Activated CD4-positive, alpha-beta memory T cell treated with anti-CD3 and anti-CD28 coated beads, Interleukin-2, amount 10 ng/mL, durations not matched to agents 7 days and 5 days (primary cell): ENCODE data around the gene HIPK1. TPM values are rescaled to one million over a fixed set of nuclear protein-coding genes. Genes with fewer than 3 reads are reported as not detected.

Source experiments
- CTCF ChIA-PET: fragments of 350-600 bp; sonication (Branson Sonifier 250); formaldehyde crosslinking; loops from one replicate; lab custom pipeline; 2021; ENCODE audit warnings: antibody characterized with exemption, inconsistent platforms; lab: Charles Lee
- POLR2A ChIA-PET: fragments of 350-600 bp; sonication (Branson Sonifier 250); formaldehyde crosslinking; loops from one replicate; lab custom pipeline; 2021; ENCODE audit warnings: antibody characterized with exemption; lab: Charles Lee
- DNase-seq: peaks from one replicate; pipeline ENCODE4 v3.0.0-alpha.2; 2020
- H3K27ac Mint-ChIP-seq: one replicate; pipeline ENCODE4 v1.8.0; 2021; ENCODE audit warnings: mild to moderate bottlenecking, mixed read lengths
- H3K27me3 Mint-ChIP-seq: one replicate; pipeline ENCODE4 v1.8.0; 2021; ENCODE audit warnings: mixed read lengths
- H3K36me3 Mint-ChIP-seq: one replicate; pipeline ENCODE4 v1.8.0; 2021; ENCODE audit warnings: low read depth, mixed read lengths
- H3K4me1 Mint-ChIP-seq: one replicate; pipeline ENCODE4 v1.8.0; 2021; ENCODE audit warnings: mixed read lengths
- H3K4me3 Mint-ChIP-seq: one replicate; pipeline ENCODE4 v1.8.0; 2021; ENCODE audit warnings: mild to moderate bottlenecking, mixed read lengths
- H3K9me3 Mint-ChIP-seq: one replicate; pipeline ENCODE4 v1.8.0; 2021; ENCODE audit warnings: mixed read lengths
- total RNA-seq, 2 experiments: library from RNA; stranded (reverse); gene quantifications; one replicate each; pipeline ENCODE4 v1.2.3, GENCODE V29; 2021

The HIPK1 gene
- total RNA-seq, 2 experiments from 2014 or later = 89.5 to 92.5 TPM

GRCh38 chr1:113898241-113898814, 30.8 kb upstream of the HIPK1 start:
- no peaks in the 10 kb centered on the region for H3K27me3 Mint-ChIP-seq
- H3K4me1 Mint-ChIP-seq = peaks cover 56% of the 10 kb centered on the region
- no peaks in the 10 kb centered on the region for H3K9me3 Mint-ChIP-seq
- ChIA-PET POLR2A (no interaction called here), CTCF (interaction anchor here (1.0 kb wide), 1 partner anchor 22 kb away, joined by 3 read pairs; no protein-coding TSS in a partner anchor)
- peak overlapping the region; percentile 31 for H3K27ac Mint-ChIP-seq
- peaks cover 91% of the 10 kb centered on the region for H3K36me3 Mint-ChIP-seq
- H3K4me3 Mint-ChIP-seq = no peak overlapping the region
- no peak for DNase-seq

- no peak overlapping the region for H3K4me3 Mint-ChIP-seq
- H3K36me3 Mint-ChIP-seq = peaks cover 88% of the 10 kb centered on the region
- ChIA-PET CTCF (interaction anchor here (1.0 to 1.3 kb wide), 2 partner anchors 10 to 23 kb away, joined by 3 to 4 read pairs; no protein-coding TSS in a partner anchor), POLR2A (interaction anchor here (1.9 kb wide), 1 partner anchor 19 kb away, joined by 3 read pairs; no protein-coding TSS in a partner anchor)
- H3K27me3 Mint-ChIP-seq = no peaks in the 10 kb centered on the region
- H3K4me1 Mint-ChIP-seq = peaks cover 60% of the 10 kb centered on the region
- no peak for DNase-seq
- no peaks in the 10 kb centered on the region for H3K9me3 Mint-ChIP-seq
- H3K27ac Mint-ChIP-seq = no peak overlapping the region
These were observed 30.0 kb upstream of the HIPK1 start for GRCh38 chr1:113899111-113899510.

DNA sequence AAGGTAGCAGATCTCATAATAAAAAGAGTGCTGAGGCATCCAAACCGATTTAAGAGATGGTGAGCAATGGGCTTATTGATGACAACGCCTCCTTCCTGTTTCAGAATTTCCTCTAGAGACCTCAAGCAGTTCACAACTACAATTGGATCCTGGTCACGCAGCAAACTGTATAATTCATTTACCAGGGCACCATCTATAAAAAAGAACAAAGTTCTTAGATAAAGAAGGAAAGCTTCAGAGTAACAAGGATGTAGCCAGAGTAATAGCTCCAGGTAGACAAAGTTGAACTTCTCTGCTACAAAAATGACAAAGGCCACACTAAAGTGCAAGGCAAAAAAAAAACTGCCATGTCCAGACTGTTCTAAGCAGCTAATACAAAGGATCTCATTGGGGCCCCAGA, 27.9 kb upstream of the HIPK1 start:
- peaks cover 61% of the 10 kb centered on the region for H3K4me1 Mint-ChIP-seq

GRCh38 chr1:113903501-113904292, 25.4 kb upstream of the HIPK1 start:
- ChIA-PET CTCF (interaction anchor here (0.7 to 6.0 kb wide), 20 partner anchors 10 to 379 kb away, joined by 3 to 90 read pairs (median 4); partner anchors contain the start of gene HIPK1), POLR2A (interaction anchor here (0.7 to 9.3 kb wide), 24 partner anchors 9 to 144 kb away, joined by 3 to 268 read pairs (median 7); partner anchors contain the start of genes BCL2L15, HIPK1, PHTF1 and RSBN1)
- no peak for DNase-seq
- no peaks in the 10 kb centered on the region for H3K27me3 Mint-ChIP-seq
- H3K4me3 Mint-ChIP-seq = peak overlapping the region; percentile 93
- peak overlapping the region; percentile 89 for H3K27ac Mint-ChIP-seq
- peaks cover 69% of the 10 kb centered on the region for H3K4me1 Mint-ChIP-seq
- peaks cover 63% of the 10 kb centered on the region for H3K36me3 Mint-ChIP-seq
- no peaks in the 10 kb centered on the region for H3K9me3 Mint-ChIP-seq

More for the DNA sequence above, 27.9 kb upstream of the HIPK1 start:
- no peaks in the 10 kb centered on the region for H3K9me3 Mint-ChIP-seq
- no peaks in the 10 kb centered on the region for H3K27me3 Mint-ChIP-seq
- H3K27ac Mint-ChIP-seq = peak overlapping the region; percentile 70
- POLR2A ChIA-PET = interaction anchor here (0.9 to 6.2 kb wide), 6 partner anchors 27 to 89 kb away, joined by 3 to 87 read pairs (median 3); partner anchors contain the start of gene RSBN1
- H3K36me3 Mint-ChIP-seq = peaks cover 68% of the 10 kb centered on the region
- no peak overlapping the region for H3K4me3 Mint-ChIP-seq
- CTCF ChIA-PET = interaction anchor here (2.1 to 2.2 kb wide), 2 partner anchors 30 to 65 kb away, joined by 6 to 7 read pairs; no protein-coding TSS in a partner anchor
- DNase-seq = no peak

DNA sequence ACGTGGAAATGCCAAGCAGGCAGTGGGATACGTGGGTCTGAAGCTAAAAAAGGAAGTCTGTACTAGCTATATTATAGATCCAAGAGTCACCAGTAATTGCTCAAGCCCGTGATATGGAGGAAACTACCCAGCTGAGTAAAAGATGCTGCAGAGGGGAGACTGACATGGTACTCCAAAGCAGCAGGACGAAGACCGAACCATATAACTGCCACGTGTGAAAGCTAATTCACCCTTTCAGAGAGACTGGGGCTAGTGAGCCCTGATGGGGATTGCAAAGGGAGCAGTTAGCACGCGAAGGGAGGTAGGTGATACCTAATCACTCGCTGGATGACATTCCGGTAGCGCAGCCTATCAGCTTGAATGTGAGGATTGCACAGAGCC, 24.8 kb upstream of the HIPK1 start:
- POLR2A ChIA-PET = interaction anchor here (0.7 to 9.3 kb wide), 24 partner anchors 9 to 145 kb away, joined by 3 to 268 read pairs (median 7); partner anchors contain the start of genes BCL2L15, HIPK1, PHTF1 and RSBN1
- H3K4me1 Mint-ChIP-seq = peaks cover 67% of the 10 kb centered on the region

DNA sequence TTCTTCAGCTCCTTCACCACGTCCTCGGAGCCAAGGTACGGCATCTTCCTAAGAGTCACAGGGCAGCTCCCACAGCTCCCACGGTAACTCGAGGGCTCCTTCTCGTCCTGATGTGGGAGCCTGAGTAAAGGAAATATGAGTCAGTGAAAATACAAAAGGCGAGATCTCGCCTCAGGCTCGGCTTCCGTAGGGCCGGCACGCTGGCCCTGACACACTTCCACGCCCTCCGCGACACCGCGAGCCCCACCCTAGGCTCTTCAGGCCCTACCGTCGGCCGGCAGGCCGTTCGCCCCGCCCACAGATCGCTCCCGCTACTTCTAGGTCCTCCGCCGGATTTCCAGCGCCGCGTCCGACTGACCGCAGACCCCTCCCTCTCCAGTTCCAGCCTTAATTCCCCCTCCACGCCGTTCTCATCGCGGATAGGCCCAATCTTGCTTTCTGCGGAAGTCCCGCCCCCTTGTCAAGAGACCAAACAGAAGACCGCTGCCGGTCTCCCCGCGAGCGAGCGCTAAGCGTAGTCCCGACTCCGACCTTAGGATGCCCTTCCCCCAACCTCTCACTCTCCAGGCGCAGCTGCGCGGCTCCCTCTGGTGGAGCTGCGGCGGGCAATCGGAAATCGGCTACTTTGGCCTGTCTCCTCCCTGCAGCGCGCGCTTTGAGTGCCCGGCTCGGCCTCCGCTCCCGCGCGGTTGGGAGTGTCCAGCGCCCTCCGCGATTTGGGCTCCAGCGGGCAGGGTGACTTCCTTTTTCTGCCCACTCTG, 24.3 kb upstream of the HIPK1 start, which contains the start of the genes AP4B1 and DCLRE1B:
TSS of gene AP4B1 (minus strand) at position 126 of the 761 bp plus-strand sequence. CDS start at position 44, 82 bp downstream.
TSS of gene DCLRE1B (plus strand) at position 653 of the 761 bp plus-strand sequence. CDS start 261 bp downstream, outside the sequence.
- Mint-ChIP-seq H3K9me3 (no peaks in the 10 kb centered on the region), H3K4me1 (peaks cover 62% of the 10 kb centered on the region)
- peak; percentile 99 for DNase-seq

More for the DNA sequence above, 24.8 kb upstream of the HIPK1 start:
- peaks cover 61% of the 10 kb centered on the region for H3K36me3 Mint-ChIP-seq
- H3K27me3 Mint-ChIP-seq = no peaks in the 10 kb centered on the region
- DNase-seq = no peak
- H3K9me3 Mint-ChIP-seq = no peaks in the 10 kb centered on the region
- H3K4me3 Mint-ChIP-seq = peak overlapping the region; percentile 93
- CTCF ChIA-PET = interaction anchor here (0.7 to 6.0 kb wide), 19 partner anchors 11 to 379 kb away, joined by 3 to 90 read pairs (median 4); partner anchors contain the start of gene HIPK1
- peak overlapping the region; percentile 89 for H3K27ac Mint-ChIP-seq

GRCh38 chr1:113905435-113905861, 23.7 kb upstream of the HIPK1 start:
- DNase-seq = no peak
- peaks cover 61% of the 10 kb centered on the region for H3K4me1 Mint-ChIP-seq
- no peaks in the 10 kb centered on the region for H3K9me3 Mint-ChIP-seq
- POLR2A ChIA-PET = interaction anchor here (1.0 to 9.3 kb wide), 9 partner anchors 25 to 94 kb away, joined by 3 to 268 read pairs (median 30); partner anchors contain the start of genes HIPK1 and RSBN1
- H3K36me3 Mint-ChIP-seq = peaks cover 61% of the 10 kb centered on the region
- H3K27ac Mint-ChIP-seq = peak overlapping the region; percentile 89
- H3K4me3 Mint-ChIP-seq = peak overlapping the region; percentile 93
- CTCF ChIA-PET = interaction anchor here (0.7 to 6.0 kb wide), 9 partner anchors 16 to 158 kb away, joined by 3 to 90 read pairs (median 3); partner anchors contain the start of genes HIPK1 and PHTF1
- H3K27me3 Mint-ChIP-seq = no peaks in the 10 kb centered on the region

More for the DNA sequence above, 24.3 kb upstream of the HIPK1 start, which contains the start of the genes AP4B1 and DCLRE1B:
- peak within 1 kb of the TSS; percentile 89 for H3K27ac Mint-ChIP-seq
- CTCF ChIA-PET = interaction anchor here (0.7 to 6.0 kb wide), 21 partner anchors 11 to 378 kb away, joined by 3 to 90 read pairs (median 4); partner anchors contain the start of gene HIPK1
- no peaks in the 10 kb centered on the region for H3K27me3 Mint-ChIP-seq
- POLR2A ChIA-PET = interaction anchor here (0.7 to 9.3 kb wide), 24 partner anchors 9 to 145 kb away, joined by 3 to 268 read pairs (median 7); partner anchors contain the start of genes BCL2L15, HIPK1, PHTF1 and RSBN1
- peak within 1 kb of the TSS; percentile 93 for H3K4me3 Mint-ChIP-seq
- peaks cover 61% of the 10 kb centered on the region for H3K36me3 Mint-ChIP-seq

DNA sequence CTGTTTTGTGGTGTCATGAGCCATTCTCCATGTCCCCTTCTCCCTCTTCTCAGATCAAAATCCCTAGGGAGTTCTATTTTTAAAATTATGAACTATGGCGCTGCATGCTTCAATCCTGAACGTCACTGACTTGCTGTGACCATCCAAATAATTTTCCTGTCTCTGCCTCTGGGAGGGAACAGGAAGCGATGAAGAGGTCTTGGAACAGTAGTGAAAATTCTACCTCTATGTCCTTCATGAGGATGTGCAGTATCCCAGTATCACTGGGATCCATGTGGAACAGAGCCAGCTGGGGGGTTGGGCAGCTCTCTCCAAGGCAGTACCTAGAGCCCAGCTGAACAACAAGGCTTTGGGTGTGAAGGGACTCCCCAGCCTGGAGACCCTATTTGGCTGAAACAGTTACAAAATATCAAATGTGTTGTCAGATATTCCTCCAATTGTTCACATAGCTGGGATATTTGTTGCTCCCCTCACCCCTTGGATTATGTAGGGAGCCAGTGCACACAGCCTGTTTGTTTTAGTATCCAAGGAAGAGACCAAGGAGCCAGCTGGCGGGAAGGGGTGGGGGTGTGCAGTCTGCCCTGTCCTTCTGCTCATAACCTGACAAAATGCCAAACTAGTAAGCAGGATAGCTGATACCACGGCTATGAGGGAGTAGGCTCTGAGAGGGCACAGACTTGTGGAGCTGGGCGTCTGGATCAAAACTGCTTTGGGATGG, 16.4 kb upstream of the HIPK1 start:
- Mint-ChIP-seq H3K9me3 (no peaks in the 10 kb centered on the region), H3K27ac (no peak overlapping the region), H3K4me1 (peaks cover 28% of the 10 kb centered on the region), H3K4me3 (no peak overlapping the region), H3K27me3 (no peaks in the 10 kb centered on the region), H3K36me3 (peaks cover 60% of the 10 kb centered on the region)
- CTCF ChIA-PET = interaction anchor here (0.6 to 1.4 kb wide), 3 partner anchors 9 to 17 kb away, joined by 3 to 7 read pairs (median 3); partner anchors contain the start of gene HIPK1
- POLR2A ChIA-PET = interaction anchor here (0.8 to 3.1 kb wide), 3 partner anchors 9 to 18 kb away, joined by 3 to 8 read pairs (median 8); partner anchors contain the start of genes AP4B1, DCLRE1B and HIPK1
- DNase-seq = no peak

GRCh38 chr1:113913312-113913668, 15.8 kb upstream of the HIPK1 start:
- no peak for DNase-seq
- Mint-ChIP-seq H3K27me3 (no peaks in the 10 kb centered on the region), H3K4me1 (peaks cover 23% of the 10 kb centered on the region), H3K9me3 (no peaks in the 10 kb centered on the region), H3K27ac (no peak overlapping the region), H3K36me3 (peaks cover 55% of the 10 kb centered on the region), H3K4me3 (no peak overlapping the region)
- ChIA-PET POLR2A (interaction anchor here (0.8 to 3.1 kb wide), 3 partner anchors 9 to 17 kb away, joined by 3 to 8 read pairs (median 8); partner anchors contain the start of genes AP4B1, DCLRE1B and HIPK1), CTCF (interaction anchor here (0.6 to 1.4 kb wide), 3 partner anchors 8 to 16 kb away, joined by 3 to 7 read pairs (median 3); partner anchors contain the start of gene HIPK1)

GRCh38 chr1:113913887-113914664, 15.0 kb upstream of the HIPK1 start:
- Mint-ChIP-seq H3K36me3 (peaks cover 50% of the 10 kb centered on the region), H3K4me1 (peaks cover 17% of the 10 kb centered on the region), H3K27me3 (no peaks in the 10 kb centered on the region), H3K4me3 (no peak overlapping the region), H3K9me3 (no peaks in the 10 kb centered on the region), H3K27ac (no peak overlapping the region)
- ChIA-PET CTCF (interaction anchor here (1.2 to 1.4 kb wide), 2 partner anchors 14 to 15 kb away, joined by 3 to 7 read pairs; partner anchors contain the start of gene HIPK1), POLR2A (interaction anchor here (1.3 to 3.1 kb wide), 3 partner anchors 10 to 31 kb away, joined by 3 to 8 read pairs (median 8); partner anchors contain the start of genes AP4B1, DCLRE1B and HIPK1)
- no peak for DNase-seq
